GM21619 (cell line): ENCODE results near the gene TSPY9.
"Not testable (repeated sequence)": the region's sequence is repeated elsewhere in the genome, so short reads cannot be mapped to it uniquely, and the experiment has no call there.

Experiments used
- ATAC-seq: cut with Tn5 transposase; IDR thresholded peaks from one replicate; pipeline ENCODE4 v1.9.1; 2021; ENCODE audit not compliant: unreplicated experiment

Gene TSPY9

GRCh38 chrY:9486967-9487366 is at the start of gene TSPY9:
Gene TSPY9 (plus strand): TSS chrY:9487267. CDS start chrY:9487313, 46 bp downstream.
- not testable (repeated sequence) for ATAC-seq

- not testable (repeated sequence) for ATAC-seq
Observed at GRCh38 chrY:9466655-9467054, 20.4 kb upstream of the TSPY9 start, which contains the start of gene TSPY1. Gene TSPY1 (plus strand): TSS chrY:9466955. CDS start chrY:9467001, 46 bp downstream.

- not testable (repeated sequence) for ATAC-seq
Observed at GRCh38 chrY:9504396-9504795, 17.3 kb downstream of the TSPY9 start.

- not testable (repeated sequence) for ATAC-seq
Observed at GRCh38 chrY:9516287-9516686, 29.2 kb downstream of the TSPY9 start.

- ATAC-seq = not testable (repeated sequence)
Observed at GRCh38 chrY:9527580-9527979, 40.5 kb downstream of the TSPY9 start, which contains the start of gene TSPY10. Gene TSPY10 (plus strand): TSS chrY:9527880. CDS start chrY:9527926, 46 bp downstream.
